Measurements from ENCODE around the gene SRGAP3. TPM values are rescaled to one million over a fixed set of nuclear protein-coding genes. Genes with fewer than 3 reads are reported as not detected.

Gene SRGAP3
- total and polyA plus RNA-seq, 3 donors from 2014 or later, result 16.5 to 65.9 (median 58.5) TPM

- TF ChIP-seq POLR2A (IDR thresholded peaks at IDR 0.05) (no peak), CTCF (IDR thresholded peaks at IDR 0.05) (no peak)
- Histone ChIP-seq H3K36me3 (ENCODE audit: low read depth, missing control alignments) (no peaks in the 10 kb centered on the region), H3K4me3 (no peak overlapping the region), H3K27ac (no peak overlapping the region), H3K4me1 (no peaks in the 10 kb centered on the region), H3K9me3 (no peaks in the 10 kb centered on the region), H3K27me3 (no peaks in the 10 kb centered on the region)
- 73 to 75% methylated on average over 8 of the region's 8 CpGs for WGBS, 2 donors
- intact Hi-C loops (cut with DNase I; ENCODE audit: low total_unique reads), result no loop called here
- no peak for DNase-seq
Observed at GRCh38 chr3:9151240-9151639, 98.2 kb downstream of the SRGAP3 start.

- Histone ChIP-seq H3K9me3 (no peaks in the 10 kb centered on the region), H3K4me1 (no peaks in the 10 kb centered on the region), H3K36me3 (ENCODE audit: low read depth, missing control alignments) (no peaks in the 10 kb centered on the region), H3K27me3 (no peaks in the 10 kb centered on the region), H3K27ac (no peak overlapping the region), H3K4me3 (no peak overlapping the region)
- intact Hi-C loops (cut with DNase I; ENCODE audit: low total_unique reads), result no loop called here
- DNase-seq, result no peak
- WGBS, 2 donors, result 90 to 99% methylated on average over 5 of the region's 5 CpGs
- TF ChIP-seq POLR2A (IDR thresholded peaks at IDR 0.05) (no peak), CTCF (IDR thresholded peaks at IDR 0.05) (no peak)
Observed at GRCh38 chr3:9149566-9149965, 99.9 kb downstream of the SRGAP3 start.

- intact Hi-C loops (cut with DNase I; ENCODE audit: low total_unique reads), result no loop called here
- H3K36me3 ChIP-seq (ENCODE audit: low read depth, missing control alignments), result no peaks in the 10 kb centered on the region
- WGBS, 2 donors, result 48 to 71% methylated on average over 7 of the region's 7 CpGs
Observed at GRCh38 chr3:9147896-9148266, 101.6 kb downstream of the SRGAP3 start.

GRCh38 chr3:9147215-9147895 is 102.1 kb downstream of the SRGAP3 start:
- Histone ChIP-seq H3K4me3 (no peak overlapping the region), H3K4me1 (no peaks in the 10 kb centered on the region), H3K27me3 (no peaks in the 10 kb centered on the region), H3K9me3 (no peaks in the 10 kb centered on the region), H3K27ac (no peak overlapping the region), H3K36me3 (ENCODE audit: low read depth, missing control alignments) (no peaks in the 10 kb centered on the region)
- DNase-seq, result no peak
- intact Hi-C loops (cut with DNase I; ENCODE audit: low total_unique reads), result no loop called here
- WGBS, 2 donors, result 78 to 81% methylated on average over 8 of the region's 8 CpGs
- TF ChIP-seq POLR2A (IDR thresholded peaks at IDR 0.05), result no peak
- TF ChIP-seq CTCF (IDR thresholded peaks at IDR 0.05), result no peak

More at GRCh38 chr3:9147896-9148266, 101.6 kb downstream of the SRGAP3 start:
- Histone ChIP-seq H3K4me3 (no peak overlapping the region), H3K9me3 (no peaks in the 10 kb centered on the region), H3K27me3 (no peaks in the 10 kb centered on the region), H3K4me1 (no peaks in the 10 kb centered on the region), H3K27ac (no peak overlapping the region)
- no peak for TF ChIP-seq CTCF (IDR thresholded peaks at IDR 0.05)
- no peak for TF ChIP-seq POLR2A (IDR thresholded peaks at IDR 0.05)
- DNase-seq, result no peak

Measured in testis (tissue), 3 donors.